ENCODE results near the gene ADAT3.

GRCh38 chr19:1955171-1956121 is 50.2 kb downstream of the ADAT3 start:
- TF ChIP-seq CTCF (IDR thresholded peaks at IDR 0.05) (no peak), POLR2A (IDR thresholded peaks at IDR 0.05) (no peak)

All from uterus (tissue), 2 donors.